ENCODE results near the gene DICER1. TPM values are rescaled to one million over a fixed set of nuclear protein-coding genes. Genes with fewer than 3 reads are reported as not detected.

Gene DICER1
- total RNA-seq, 1 donor from 2014 or later = 63.3 TPM

DNA sequence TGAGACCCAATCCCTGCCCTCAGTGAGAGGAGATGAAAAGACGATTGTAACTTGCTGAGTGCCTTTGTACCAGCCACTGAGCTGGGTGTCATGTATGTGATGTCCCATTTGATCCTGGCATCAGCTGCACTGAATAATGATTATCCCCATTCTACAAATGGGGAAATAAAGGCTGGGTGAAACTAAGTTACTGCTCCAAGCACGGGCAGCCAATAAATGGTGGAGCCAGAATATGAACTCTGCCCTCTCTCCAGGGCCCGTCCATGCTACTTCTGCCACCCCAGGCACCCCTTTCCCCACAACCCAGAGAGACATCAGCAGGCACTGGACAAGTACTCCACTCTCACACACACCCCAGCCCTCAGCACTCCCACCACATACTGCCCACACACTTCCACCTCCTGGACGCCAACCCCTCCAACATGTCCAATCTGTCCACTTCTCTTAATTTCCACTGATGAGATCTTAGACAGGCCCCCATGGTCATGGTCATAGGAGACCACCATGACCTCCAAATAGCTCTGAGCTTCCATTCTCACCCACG lies 115.8 kb downstream of the DICER1 start:
- Mint-ChIP-seq H3K4me3 (ENCODE audit: unreplicated experiment) (no peak overlapping the region), H3K36me3 (ENCODE audit: low read depth) (no peaks in the 10 kb centered on the region), H3K27ac (ENCODE audit: unreplicated experiment) (peak overlapping the region; percentile 84), H3K27me3 (ENCODE audit: low read depth) (no peaks in the 10 kb centered on the region), H3K9me3 (ENCODE audit: low read depth) (no peaks in the 10 kb centered on the region), H3K4me1 (ENCODE audit: low read depth) (peaks cover 21% of the 10 kb centered on the region)
- TF ChIP-seq, protein P1, sequence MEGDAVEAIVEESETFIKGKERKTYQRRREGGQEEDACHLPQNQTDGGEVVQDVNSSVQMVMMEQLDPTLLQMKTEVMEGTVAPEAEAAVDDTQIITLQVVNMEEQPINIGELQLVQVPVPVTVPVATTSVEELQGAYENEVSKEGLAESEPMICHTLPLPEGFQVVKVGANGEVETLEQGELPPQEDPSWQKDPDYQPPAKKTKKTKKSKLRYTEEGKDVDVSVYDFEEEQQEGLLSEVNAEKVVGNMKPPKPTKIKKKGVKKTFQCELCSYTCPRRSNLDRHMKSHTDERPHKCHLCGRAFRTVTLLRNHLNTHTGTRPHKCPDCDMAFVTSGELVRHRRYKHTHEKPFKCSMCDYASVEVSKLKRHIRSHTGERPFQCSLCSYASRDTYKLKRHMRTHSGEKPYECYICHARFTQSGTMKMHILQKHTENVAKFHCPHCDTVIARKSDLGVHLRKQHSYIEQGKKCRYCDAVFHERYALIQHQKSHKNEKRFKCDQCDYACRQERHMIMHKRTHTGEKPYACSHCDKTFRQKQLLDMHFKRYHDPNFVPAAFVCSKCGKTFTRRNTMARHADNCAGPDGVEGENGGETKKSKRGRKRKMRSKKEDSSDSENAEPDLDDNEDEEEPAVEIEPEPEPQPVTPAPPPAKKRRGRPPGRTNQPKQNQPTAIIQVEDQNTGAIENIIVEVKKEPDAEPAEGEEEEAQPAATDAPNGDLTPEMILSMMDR (IDR thresholded peaks at IDR 0.05) = no peak
- peak; percentile 39 for DNase-seq (ENCODE audit: low spot score)

- Mint-ChIP-seq H3K9me3 (ENCODE audit: low read depth) (no peaks in the 10 kb centered on the region), H3K27me3 (ENCODE audit: low read depth) (no peaks in the 10 kb centered on the region), H3K4me3 (ENCODE audit: unreplicated experiment) (no peak overlapping the region), H3K27ac (ENCODE audit: unreplicated experiment) (peak overlapping the region; percentile 84), H3K4me1 (ENCODE audit: low read depth) (peaks cover 21% of the 10 kb centered on the region), H3K36me3 (ENCODE audit: low read depth) (no peaks in the 10 kb centered on the region)
- TF ChIP-seq, protein P1 (IDR thresholded peaks at IDR 0.05) = no peak
- DNase-seq (ENCODE audit: low spot score) = peak; percentile 51
Observed at GRCh38 chr14:95040708-95041476, 116.4 kb downstream of the DICER1 start.

GRCh38 chr14:95039993-95040348 lies 117.4 kb downstream of the DICER1 start:
- Mint-ChIP-seq H3K36me3 (ENCODE audit: low read depth) (no peaks in the 10 kb centered on the region), H3K27ac (ENCODE audit: unreplicated experiment) (no peak overlapping the region), H3K4me1 (ENCODE audit: low read depth) (peaks cover 21% of the 10 kb centered on the region), H3K9me3 (ENCODE audit: low read depth) (no peaks in the 10 kb centered on the region), H3K4me3 (ENCODE audit: unreplicated experiment) (no peak overlapping the region), H3K27me3 (ENCODE audit: low read depth) (peaks cover 4% of the 10 kb centered on the region)
- TF ChIP-seq, protein P1 (IDR thresholded peaks at IDR 0.05) = no peak
- no peak for DNase-seq (ENCODE audit: low spot score)

DNA sequence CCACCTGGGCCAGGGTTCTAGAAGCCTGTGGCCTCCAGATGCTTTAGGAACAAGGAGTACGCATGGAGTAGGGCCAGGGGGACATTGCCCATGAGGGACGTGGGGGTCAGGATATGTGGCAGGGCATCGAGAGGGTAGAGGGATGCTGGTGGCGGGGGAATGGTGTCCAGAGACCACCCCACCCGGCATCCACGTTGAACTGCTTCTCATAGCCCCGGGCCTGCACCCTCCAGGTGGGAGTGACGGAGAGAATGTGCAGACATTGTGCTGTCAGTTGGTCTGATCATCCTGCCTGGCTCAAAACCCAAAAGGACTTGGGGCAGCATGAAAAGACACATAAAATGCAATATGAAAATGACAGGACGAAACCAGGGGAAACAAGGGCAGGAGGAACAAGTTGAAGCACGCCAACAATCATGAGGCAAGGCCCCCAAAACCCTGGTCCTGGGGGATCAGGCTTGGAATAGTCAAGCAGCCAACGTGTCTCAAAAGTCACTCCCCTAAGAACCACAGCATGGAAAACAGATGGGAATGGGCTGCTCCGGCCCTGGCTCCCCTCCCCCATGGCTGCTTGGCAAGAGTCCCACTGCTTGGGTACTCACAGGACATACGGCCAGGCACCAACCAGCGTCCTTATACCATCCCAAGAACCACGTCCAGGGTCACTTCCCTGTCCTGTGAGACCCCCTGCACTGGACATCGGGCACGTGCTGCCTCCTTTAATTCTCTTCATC lies 117.9 kb downstream of the DICER1 start:
- H3K27ac Mint-ChIP-seq (ENCODE audit: unreplicated experiment) = no peak overlapping the region
- no peaks in the 10 kb centered on the region for H3K36me3 Mint-ChIP-seq (ENCODE audit: low read depth)
- H3K9me3 Mint-ChIP-seq (ENCODE audit: low read depth) = no peaks in the 10 kb centered on the region
- no peak for DNase-seq (ENCODE audit: low spot score)
- no peak overlapping the region for H3K4me3 Mint-ChIP-seq (ENCODE audit: unreplicated experiment)
- peaks cover 21% of the 10 kb centered on the region for H3K4me1 Mint-ChIP-seq (ENCODE audit: low read depth)
- H3K27me3 Mint-ChIP-seq (ENCODE audit: low read depth) = peaks cover 4% of the 10 kb centered on the region
- TF ChIP-seq, protein P1 (IDR thresholded peaks at IDR 0.05) = no peak

- no peak for DNase-seq (ENCODE audit: low spot score)
- TF ChIP-seq, protein P1 (IDR thresholded peaks at IDR 0.05) = no peak
- Mint-ChIP-seq H3K27me3 (ENCODE audit: low read depth) (peaks cover 7% of the 10 kb centered on the region), H3K9me3 (ENCODE audit: low read depth) (peaks cover 2% of the 10 kb centered on the region), H3K4me1 (ENCODE audit: low read depth) (peaks cover 21% of the 10 kb centered on the region), H3K36me3 (ENCODE audit: low read depth) (no peaks in the 10 kb centered on the region), H3K27ac (ENCODE audit: unreplicated experiment) (no peak overlapping the region), H3K4me3 (ENCODE audit: unreplicated experiment) (no peak overlapping the region)
Observed at GRCh38 chr14:95038521-95039250, 118.6 kb downstream of the DICER1 start.
